Neural progenitor cell (in vitro differentiated cells): ENCODE data around the gene TGM5.

Experiments
- CTCF ChIP-seq: fragments of 200-600 bp; sonication (generic); IDR thresholded peaks from 2 replicates; pipeline ENCODE4 v1.5.1; 2017; ENCODE audit warnings: antibody characterized with exemption, mild to moderate bottlenecking
- EZH2phosphoT487 ChIP-seq: fragments of 200-600 bp; sonication (generic); IDR thresholded peaks from 2 replicates; pipeline ENCODE4 v1.6.1; 2017; ENCODE audit warnings: antibody characterized with exemption

DNA sequence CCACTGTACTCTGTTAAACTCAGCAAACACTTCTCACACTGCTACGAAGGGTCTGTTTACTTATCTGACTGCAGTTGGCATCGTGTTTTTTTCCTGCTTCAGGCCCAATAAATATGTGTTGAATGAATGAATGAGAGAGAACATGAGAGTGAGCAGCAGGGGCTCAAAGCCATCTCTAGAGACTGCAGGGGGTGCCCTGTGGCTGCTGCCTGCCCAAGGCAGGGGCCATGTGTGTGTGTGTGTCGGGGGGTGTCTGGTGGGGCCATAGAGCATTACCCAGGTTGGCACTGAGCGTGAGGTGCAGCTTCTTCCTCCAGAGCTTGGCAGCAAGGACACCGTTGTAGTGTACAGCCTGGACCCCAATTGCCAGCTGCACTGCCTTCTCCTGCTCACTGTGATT, 60.7 kb downstream of the TGM5 start:
- TF ChIP-seq CTCF (no peak), EZH2phosphoT487 (no peak)
